Measurements from ENCODE around the gene CFAP46. TPM values are rescaled to one million over a fixed set of nuclear protein-coding genes. Genes with fewer than 3 reads are reported as not detected.

Gene CFAP46
- polyA plus RNA-seq, 1 of the 3 experiments (the other 2 are of a cell fraction) = 3.9 TPM

DNA sequence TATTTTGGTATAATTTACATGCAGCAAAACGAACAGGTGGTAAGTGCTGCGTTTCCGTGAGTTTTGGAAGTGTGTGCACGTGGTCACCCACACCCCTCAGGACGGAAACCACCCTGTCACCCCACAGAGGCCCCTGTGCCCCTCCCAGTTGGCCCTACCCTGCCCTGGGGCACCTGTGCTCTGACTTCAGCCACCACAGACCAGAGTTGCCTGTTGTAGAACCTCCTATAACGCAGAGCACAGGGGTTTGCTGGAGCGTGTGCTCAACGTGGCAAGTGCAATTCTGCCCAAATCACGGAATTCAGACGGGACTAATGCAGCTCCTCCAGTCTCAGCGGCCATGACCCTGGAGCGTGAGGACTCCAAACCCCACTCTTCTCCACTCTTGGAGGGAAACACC lies 9.6 kb upstream of the CFAP46 start:
- Histone ChIP-seq H3K9me2 (no peaks in the 10 kb centered on the region), H3K4me2 (no peak overlapping the region), H3K27me3 (ENCODE audit: insufficient read depth) (peaks cover 35% of the 10 kb centered on the region), H3K4me3 (ENCODE audit: low read depth in 2 of 2, low read length in 1 of 2) (no peak overlapping the region), H3K79me2 (ENCODE audit: insufficient read depth) (no peaks in the 10 kb centered on the region), H3K9ac (no peak overlapping the region), H3K36me3 (replicated peaks in 1 of 2; ENCODE audit: control insufficient read depth in 1 of 2, insufficient read depth in 2 of 2, low read length in 1 of 2) (no peaks in the 10 kb centered on the region), H3F3A (replicated peaks; ENCODE audit: insufficient read depth) (no peaks in the 10 kb centered on the region), H4K20me1 (ENCODE audit: insufficient read depth) (no peaks in the 10 kb centered on the region), H3K9me3 (no peaks in the 10 kb centered on the region), H3K4me1 (ENCODE audit: control insufficient read depth in 1 of 2, insufficient read depth in 2 of 2, low read depth in 1 of 2, low read length in 1 of 2) (peaks cover 0 to 2% of the 10 kb centered on the region in 2 experiments; a peak in 1 of 4 replicates), H2AFZ (ENCODE audit: low read depth) (no peak overlapping the region), H3K27ac (ENCODE audit: low read depth in 2 of 2, low read length in 1 of 2) (no peak overlapping the region)
- CTCF ChIA-PET = interaction anchor here (1.4 kb wide), 1 partner anchor 147 kb away, joined by 3 read pairs; no protein-coding TSS in a partner anchor
- POLR2A ChIA-PET = no interaction called here
- TF ChIP-seq, protein P1, sequence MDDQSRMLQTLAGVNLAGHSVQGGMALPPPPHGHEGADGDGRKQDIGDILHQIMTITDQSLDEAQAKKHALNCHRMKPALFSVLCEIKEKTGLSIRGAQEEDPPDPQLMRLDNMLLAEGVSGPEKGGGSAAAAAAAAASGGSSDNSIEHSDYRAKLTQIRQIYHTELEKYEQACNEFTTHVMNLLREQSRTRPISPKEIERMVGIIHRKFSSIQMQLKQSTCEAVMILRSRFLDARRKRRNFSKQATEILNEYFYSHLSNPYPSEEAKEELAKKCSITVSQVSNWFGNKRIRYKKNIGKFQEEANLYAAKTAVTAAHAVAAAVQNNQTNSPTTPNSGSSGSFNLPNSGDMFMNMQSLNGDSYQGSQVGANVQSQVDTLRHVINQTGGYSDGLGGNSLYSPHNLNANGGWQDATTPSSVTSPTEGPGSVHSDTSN (IDR thresholded peaks at IDR 0.05) = no peak
- no peak for TF ChIP-seq MEF2A (IDR thresholded peaks at IDR 0.05; ENCODE audit: borderline replicate concordance, low read depth)
- TF ChIP-seq SMC3 (IDR thresholded peaks at IDR 0.05; ENCODE audit: low read depth, low read length) = no peak
- TF ChIP-seq, protein P2, sequence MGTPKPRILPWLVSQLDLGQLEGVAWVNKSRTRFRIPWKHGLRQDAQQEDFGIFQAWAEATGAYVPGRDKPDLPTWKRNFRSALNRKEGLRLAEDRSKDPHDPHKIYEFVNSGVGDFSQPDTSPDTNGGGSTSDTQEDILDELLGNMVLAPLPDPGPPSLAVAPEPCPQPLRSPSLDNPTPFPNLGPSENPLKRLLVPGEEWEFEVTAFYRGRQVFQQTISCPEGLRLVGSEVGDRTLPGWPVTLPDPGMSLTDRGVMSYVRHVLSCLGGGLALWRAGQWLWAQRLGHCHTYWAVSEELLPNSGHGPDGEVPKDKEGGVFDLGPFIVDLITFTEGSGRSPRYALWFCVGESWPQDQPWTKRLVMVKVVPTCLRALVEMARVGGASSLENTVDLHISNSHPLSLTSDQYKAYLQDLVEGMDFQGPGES (IDR thresholded peaks at IDR 0.05; ENCODE audit: low read depth, low read length) = no peak
- TF ChIP-seq GATA2 (CRISPR knock-in tag; IDR thresholded peaks at IDR 0.05) = no peak
- no peak for TF ChIP-seq FOXM1 (IDR thresholded peaks at IDR 0.05; ENCODE audit: low read depth)
- TF ChIP-seq TCF12 (IDR thresholded peaks at IDR 0.05) = no peak
- TF ChIP-seq, protein P3, sequence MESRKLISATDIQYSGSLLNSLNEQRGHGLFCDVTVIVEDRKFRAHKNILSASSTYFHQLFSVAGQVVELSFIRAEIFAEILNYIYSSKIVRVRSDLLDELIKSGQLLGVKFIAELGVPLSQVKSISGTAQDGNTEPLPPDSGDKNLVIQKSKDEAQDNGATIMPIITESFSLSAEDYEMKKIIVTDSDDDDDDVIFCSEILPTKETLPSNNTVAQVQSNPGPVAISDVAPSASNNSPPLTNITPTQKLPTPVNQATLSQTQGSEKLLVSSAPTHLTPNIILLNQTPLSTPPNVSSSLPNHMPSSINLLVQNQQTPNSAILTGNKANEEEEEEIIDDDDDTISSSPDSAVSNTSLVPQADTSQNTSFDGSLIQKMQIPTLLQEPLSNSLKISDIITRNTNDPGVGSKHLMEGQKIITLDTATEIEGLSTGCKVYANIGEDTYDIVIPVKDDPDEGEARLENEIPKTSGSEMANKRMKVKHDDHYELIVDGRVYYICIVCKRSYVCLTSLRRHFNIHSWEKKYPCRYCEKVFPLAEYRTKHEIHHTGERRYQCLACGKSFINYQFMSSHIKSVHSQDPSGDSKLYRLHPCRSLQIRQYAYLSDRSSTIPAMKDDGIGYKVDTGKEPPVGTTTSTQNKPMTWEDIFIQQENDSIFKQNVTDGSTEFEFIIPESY (IDR thresholded peaks at IDR 0.05; ENCODE audit: borderline replicate concordance, low read depth) = no peak
- TF ChIP-seq NRF1 (IDR thresholded peaks at IDR 0.05; ENCODE audit: low read depth, low read length) = no peak
- TF ChIP-seq, protein P4, sequence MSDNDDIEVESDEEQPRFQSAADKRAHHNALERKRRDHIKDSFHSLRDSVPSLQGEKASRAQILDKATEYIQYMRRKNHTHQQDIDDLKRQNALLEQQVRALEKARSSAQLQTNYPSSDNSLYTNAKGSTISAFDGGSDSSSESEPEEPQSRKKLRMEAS (IDR thresholded peaks at IDR 0.05; ENCODE audit: low read depth) = no peak
- TF ChIP-seq RFX5 (IDR thresholded peaks at IDR 0.05; ENCODE audit: low read length) = no peak
- TF ChIP-seq, protein P5, sequence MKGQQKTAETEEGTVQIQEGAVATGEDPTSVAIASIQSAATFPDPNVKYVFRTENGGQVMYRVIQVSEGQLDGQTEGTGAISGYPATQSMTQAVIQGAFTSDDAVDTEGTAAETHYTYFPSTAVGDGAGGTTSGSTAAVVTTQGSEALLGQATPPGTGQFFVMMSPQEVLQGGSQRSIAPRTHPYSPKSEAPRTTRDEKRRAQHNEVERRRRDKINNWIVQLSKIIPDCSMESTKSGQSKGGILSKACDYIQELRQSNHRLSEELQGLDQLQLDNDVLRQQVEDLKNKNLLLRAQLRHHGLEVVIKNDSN (IDR thresholded peaks at IDR 0.05; ENCODE audit: borderline replicate concordance, low read depth) = no peak
- no peak for TF ChIP-seq RCOR1 (IDR thresholded peaks at IDR 0.05; ENCODE audit: low read length)
- WGBS (ENCODE audit: low lambda C conversion rate) = 35% methylated on average over 8 of the region's 12 CpGs
- DNase-seq = no peak

DNA sequence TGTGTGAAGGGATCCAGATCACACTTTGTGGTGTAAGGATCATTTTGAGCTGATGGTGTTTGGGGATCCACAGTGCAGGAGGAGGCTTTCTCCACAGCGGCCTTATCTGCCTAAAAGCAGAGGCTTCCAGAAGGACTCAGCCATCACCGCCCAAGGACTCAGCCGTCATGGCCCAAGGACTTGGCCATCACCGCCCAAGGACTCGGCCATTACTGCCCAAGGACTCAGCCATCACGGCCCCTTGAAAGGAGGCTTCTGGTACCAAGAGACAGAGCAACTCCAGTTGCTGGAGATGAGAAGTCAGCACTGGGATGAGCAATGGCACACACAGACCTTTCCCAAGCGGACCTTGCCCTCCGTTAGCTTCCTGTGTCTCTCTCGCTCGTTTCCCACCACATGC lies 6.0 kb upstream of the CFAP46 start:
- H3K9me3 ChIP-seq = no peaks in the 10 kb centered on the region
- H3K36me3 ChIP-seq (replicated peaks in 1 of 2; ENCODE audit: control insufficient read depth in 1 of 2, insufficient read depth in 2 of 2, low read length in 1 of 2) = no peaks in the 10 kb centered on the region
- no peaks in the 10 kb centered on the region for H3K9me2 ChIP-seq
- no peak overlapping the region for H2AFZ ChIP-seq (ENCODE audit: low read depth)
- no peak overlapping the region for H3K4me3 ChIP-seq (ENCODE audit: low read depth in 2 of 2, low read length in 1 of 2)
- 78% methylated on average over 9 of the region's 10 CpGs for WGBS (ENCODE audit: low lambda C conversion rate)
- ChIA-PET POLR2A (no interaction called here), CTCF (no interaction called here)
- H3K4me2 ChIP-seq = no peak overlapping the region
- DNase-seq = no peak
- H3K27ac ChIP-seq (ENCODE audit: low read depth in 2 of 2, low read length in 1 of 2) = no peak overlapping the region
- H3K79me2 ChIP-seq (ENCODE audit: insufficient read depth) = no peaks in the 10 kb centered on the region
- H3F3A ChIP-seq (replicated peaks; ENCODE audit: insufficient read depth) = no peaks in the 10 kb centered on the region
- no peaks in the 10 kb centered on the region for H4K20me1 ChIP-seq (ENCODE audit: insufficient read depth)
- TF ChIP-seq GATA2 (CRISPR knock-in tag; IDR thresholded peaks at IDR 0.05) (no peak), EP300 (IDR thresholded peaks at IDR 0.05; ENCODE audit: borderline replicate concordance in 1 of 2, low read depth in 1 of 2, low read length in 1 of 2) (no peak)
- H3K4me1 ChIP-seq (ENCODE audit: control insufficient read depth in 1 of 2, insufficient read depth in 2 of 2, low read depth in 1 of 2, low read length in 1 of 2) = no peaks in the 10 kb centered on the region; a peak in 1 of 4 replicates
- no peak overlapping the region for H3K9ac ChIP-seq
- peaks cover 26% of the 10 kb centered on the region for H3K27me3 ChIP-seq (ENCODE audit: insufficient read depth)
